GM13976 (cell line): ENCODE data around the gene HOXA11.

Experiments
- DNase-seq: peaks from one replicate; pipeline ENCODE4 v3.0.0; 2012; ENCODE audit warnings: low spot score
- in situ Hi-C: fragments of 300-500 bp; cut with MboI; formaldehyde crosslinking; loops from one replicate; pipeline ENCODE4 v1.12.0; 2022; ENCODE audit warnings: low sequenced_read_pairs, mixed read lengths, inconsistent platforms; ENCODE audit not compliant: unreplicated experiment
- TF ChIP-seq, protein P1 (sequence below): IDR thresholded peaks from 2 replicates; pipeline ENCODE4 v1.5.1; 2012; ENCODE audit warnings: borderline replicate concordance, mild to moderate bottlenecking; ENCODE audit not compliant: insufficient read depth; ENCODE audit errors: extremely low read depth, missing control alignments, control extremely low read depth

The HOXA11 gene

DNA sequence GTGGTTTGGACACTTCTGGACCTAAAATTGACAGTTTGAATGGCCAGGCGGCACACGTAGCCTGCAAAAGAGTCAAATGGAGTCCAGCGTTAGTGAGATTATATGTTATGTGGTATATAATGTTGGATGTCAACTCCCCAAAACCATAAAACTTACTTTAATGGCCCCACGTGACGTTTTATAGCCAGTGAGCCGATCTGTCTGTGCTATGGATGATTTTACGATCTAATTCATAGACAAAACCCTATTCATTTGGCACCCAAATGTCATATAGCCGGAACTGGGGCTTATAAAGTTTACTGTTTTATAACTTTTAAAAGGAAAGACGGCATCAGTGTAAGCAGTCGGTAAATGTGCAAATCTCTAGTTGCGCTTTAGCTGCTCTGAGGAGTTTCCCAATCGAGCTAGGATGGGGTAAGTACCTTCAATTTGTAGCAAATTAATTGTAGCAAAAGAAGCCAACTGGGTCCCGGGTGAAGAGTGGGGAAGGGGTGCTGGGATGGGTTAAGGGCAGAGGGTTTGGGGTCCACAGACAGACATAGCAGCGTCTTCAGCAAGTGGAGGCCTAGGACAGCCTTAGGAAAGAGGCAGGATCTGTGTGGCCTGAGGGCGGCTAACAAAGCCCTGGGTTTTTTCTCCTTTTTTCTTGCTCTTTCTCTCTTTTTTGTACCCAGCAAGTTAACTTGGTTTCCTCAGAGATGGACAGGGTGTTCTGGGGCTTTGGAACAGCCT lies 44.7 kb downstream of the HOXA11 start:
- DNase-seq: no peak
- TF ChIP-seq, protein P1, sequence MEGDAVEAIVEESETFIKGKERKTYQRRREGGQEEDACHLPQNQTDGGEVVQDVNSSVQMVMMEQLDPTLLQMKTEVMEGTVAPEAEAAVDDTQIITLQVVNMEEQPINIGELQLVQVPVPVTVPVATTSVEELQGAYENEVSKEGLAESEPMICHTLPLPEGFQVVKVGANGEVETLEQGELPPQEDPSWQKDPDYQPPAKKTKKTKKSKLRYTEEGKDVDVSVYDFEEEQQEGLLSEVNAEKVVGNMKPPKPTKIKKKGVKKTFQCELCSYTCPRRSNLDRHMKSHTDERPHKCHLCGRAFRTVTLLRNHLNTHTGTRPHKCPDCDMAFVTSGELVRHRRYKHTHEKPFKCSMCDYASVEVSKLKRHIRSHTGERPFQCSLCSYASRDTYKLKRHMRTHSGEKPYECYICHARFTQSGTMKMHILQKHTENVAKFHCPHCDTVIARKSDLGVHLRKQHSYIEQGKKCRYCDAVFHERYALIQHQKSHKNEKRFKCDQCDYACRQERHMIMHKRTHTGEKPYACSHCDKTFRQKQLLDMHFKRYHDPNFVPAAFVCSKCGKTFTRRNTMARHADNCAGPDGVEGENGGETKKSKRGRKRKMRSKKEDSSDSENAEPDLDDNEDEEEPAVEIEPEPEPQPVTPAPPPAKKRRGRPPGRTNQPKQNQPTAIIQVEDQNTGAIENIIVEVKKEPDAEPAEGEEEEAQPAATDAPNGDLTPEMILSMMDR: no peak
- in situ Hi-C loops: no loop called here

DNA sequence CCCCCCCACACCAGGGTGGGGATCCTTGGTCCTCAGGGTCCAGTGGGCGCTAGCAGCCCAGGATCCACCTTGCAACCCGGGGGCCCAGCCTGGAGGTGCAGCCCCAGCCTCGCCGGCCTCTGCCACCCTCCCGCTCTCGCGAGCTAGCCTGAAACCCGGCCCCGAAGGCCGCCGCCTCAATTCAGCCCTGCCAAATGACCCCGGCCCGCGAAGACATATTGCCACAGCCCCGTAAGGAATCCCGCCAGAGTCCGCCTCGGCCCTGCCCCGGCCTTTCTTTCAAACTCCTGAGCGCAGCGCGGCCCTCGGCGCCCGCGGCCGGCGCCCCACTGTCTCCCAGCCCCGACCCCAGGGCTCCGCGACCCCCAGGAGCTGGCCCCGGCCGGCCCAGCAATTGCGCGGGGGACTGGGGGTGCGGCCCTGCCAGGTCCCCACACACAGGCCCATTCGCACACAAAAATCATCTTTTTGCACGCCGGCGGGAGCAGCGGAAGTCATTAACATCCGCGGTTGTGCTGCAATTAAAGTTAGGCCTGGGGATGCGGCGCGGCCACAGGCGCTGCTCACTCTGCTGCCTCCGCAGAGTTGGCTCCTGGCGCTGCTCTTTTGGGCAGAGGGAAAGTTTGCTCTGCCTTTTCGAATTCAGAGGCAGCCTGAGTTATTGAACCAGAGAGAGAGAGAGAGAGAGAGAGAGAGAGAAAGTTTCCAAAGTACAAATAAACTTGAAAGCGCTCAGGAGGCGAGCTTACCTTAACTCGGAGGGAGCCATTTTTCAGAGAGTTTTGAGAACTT lies 45.5 kb downstream of the HOXA11 start:
- in situ Hi-C loops: no loop called here

DNA sequence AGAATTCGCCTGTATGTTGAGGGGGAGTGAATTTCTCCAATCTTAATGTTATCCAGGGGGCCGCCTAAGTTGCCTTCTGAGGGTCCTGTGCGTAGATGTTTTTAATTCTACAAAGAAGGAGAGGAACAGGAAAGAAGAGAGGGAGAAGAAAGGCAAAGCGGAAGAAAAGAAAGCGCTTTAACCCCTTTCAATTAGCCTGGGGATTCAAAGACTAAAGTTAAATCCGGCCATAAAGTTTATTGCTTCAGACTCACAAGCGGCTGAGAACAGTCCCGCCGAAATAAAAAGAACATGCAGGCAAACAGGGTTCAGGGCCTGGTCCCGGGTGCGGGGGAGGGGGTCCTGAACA lies 46.1 kb downstream of the HOXA11 start:
- TF ChIP-seq, protein P1: no peak
- in situ Hi-C loops: no loop called here
- DNase-seq: no peak

More for the DNA sequence above, 45.5 kb downstream of the HOXA11 start:
- TF ChIP-seq, protein P1: no peak
- no peak for DNase-seq

DNA sequence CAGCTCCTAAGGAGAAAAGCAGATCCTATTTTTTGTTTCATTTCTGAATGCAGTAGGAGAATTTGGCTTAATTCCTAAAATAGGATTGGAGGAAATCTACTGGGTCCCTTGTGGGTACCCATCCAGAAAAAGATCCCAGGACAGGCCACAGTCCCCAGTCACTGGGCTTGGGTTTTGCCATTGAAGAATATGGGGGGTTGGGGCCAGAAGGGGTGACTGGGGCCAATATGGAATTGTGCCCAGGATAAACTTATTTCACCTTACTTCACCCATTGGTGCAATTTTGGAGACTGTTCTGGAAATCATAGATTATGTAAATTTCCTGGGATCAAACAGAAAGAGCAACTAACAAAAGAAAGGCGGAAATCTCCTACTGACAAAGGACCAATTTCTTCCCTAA lies 46.6 kb downstream of the HOXA11 start:
- in situ Hi-C loops: no loop called here
- TF ChIP-seq, protein P1: no peak
- no peak for DNase-seq

DNA sequence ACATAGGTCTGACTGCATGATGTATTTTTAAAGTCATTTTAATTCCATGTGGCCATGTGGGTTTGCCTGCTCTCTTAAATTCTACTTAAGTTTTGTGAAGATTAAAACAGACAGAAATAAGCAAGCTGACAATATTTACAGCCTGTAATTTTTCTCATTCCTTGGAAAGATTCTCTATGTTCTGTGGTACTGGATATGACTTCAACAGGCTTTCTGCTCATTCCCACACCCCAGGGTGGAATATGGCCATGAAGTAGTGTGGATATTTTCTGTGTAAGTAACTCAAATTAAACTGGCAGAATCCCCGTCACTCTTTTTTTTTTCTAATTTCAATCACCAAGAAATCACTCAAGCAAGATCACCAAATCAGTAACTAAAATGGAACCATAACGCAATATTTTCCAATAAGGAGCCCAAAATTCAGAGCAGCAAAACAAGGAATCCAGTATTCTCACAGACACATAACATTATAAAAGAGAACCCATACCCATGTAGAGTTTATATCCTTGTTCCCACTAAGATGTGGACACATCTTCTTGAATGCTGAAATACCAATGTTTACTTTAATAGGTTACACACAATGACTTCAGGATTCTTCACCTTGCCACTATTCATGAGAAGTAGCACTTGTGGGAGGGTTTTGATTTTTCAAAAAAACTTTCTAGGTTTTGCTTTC lies 47.3 kb downstream of the HOXA11 start:
- in situ Hi-C loops: no loop called here
- DNase-seq: no peak
- TF ChIP-seq, protein P1: no peak

DNA sequence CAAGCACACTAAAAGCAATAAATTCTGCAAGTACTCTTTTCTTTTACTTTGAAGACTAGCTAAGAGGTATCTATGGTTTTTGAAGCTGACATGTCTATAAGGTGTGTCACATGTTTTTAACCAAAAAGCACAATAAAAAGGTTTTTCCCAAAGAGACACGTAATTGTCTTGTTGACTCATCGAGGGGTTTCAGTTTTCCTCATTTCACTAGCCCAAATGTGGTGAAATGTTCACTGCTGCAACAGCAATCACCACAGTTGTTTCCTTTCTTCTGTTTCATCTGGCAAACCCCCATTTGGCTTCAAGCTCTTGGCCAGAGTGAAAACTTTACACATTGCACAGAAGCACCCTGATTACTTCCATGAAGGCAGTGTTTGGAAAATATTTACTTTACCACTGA lies 50.6 kb downstream of the HOXA11 start:
- in situ Hi-C loops: no loop called here
- TF ChIP-seq, protein P1: no peak
- DNase-seq: no peak
